SK-N-SH (cell line): ENCODE results near the gene KRTAP3-1. TPM values are rescaled to one million over a fixed set of nuclear protein-coding genes. Genes with fewer than 3 reads are reported as not detected.

ENCODE experiments used
- CTCF ChIA-PET: fragments of 300-600, 350-600 bp; formaldehyde crosslinking; extraction: SDS; loops from one replicate; lab custom pipeline; 2021; lab: Yijun Ruan, JAX
- POLR2A ChIA-PET: fragments of 350-600 bp; sonication (Branson Sonifier 250); formaldehyde crosslinking; extraction: SDS; loops from one replicate; lab custom pipeline; 2020; ENCODE audit warnings: antibody characterized with exemption, inconsistent platforms; lab: Yijun Ruan, JAX
- DNase-seq: peaks from one replicate; pipeline ENCODE4 v3.0.0; 2012
- H2AFZ ChIP-seq: fragments of 200-600 bp; sonication (generic); 2 replicates; pipeline ENCODE4 v1.8.1; 2016; ENCODE audit warnings: antibody characterized with exemption, mild to moderate bottlenecking, low read depth
- H3F3A ChIP-seq: fragments of 200-600 bp; sonication (generic); replicated peaks from 2 replicates; pipeline ENCODE3; 2016; ENCODE audit warnings: antibody characterized with exemption, mild to moderate bottlenecking; ENCODE audit not compliant: insufficient read depth
- H3K27ac ChIP-seq, 2 experiments: fragments of 200-500 bp in 1 of 2; fragments of 200-600 bp in 1 of 2; sonication (Bioruptor generic) in 1 of 2; sonication (generic), shearing (Covaris generic) in 1 of 2; 2 replicates each; pipeline versions ENCODE4 v1.5.1 to v1.6.1; 2014 to 2016; ENCODE audit warnings: low read depth in 2 of 2, inconsistent platforms in 1 of 2, low read length in 1 of 2, mild to moderate bottlenecking in 1 of 2, mixed read lengths in 1 of 2
- H3K27me3 ChIP-seq: fragments of 200-600 bp; sonication (generic), shearing (Covaris generic); 2 replicates; pipeline ENCODE4 v1.6.1; 2016; ENCODE audit warnings: mixed run types; ENCODE audit not compliant: insufficient read depth
- H3K36me3 ChIP-seq, 2 experiments: fragments of 200-500 bp in 1 of 2; fragments of 200-600 bp in 1 of 2; sonication (Bioruptor generic) in 1 of 2; sonication (generic) in 1 of 2; replicated peaks in 1 of 2; 2 replicates each; pipeline versions ENCODE3 to v1.5.1; 2014 to 2016; ENCODE audit warnings: low read length in 1 of 2, mild to moderate bottlenecking in 1 of 2; ENCODE audit not compliant: insufficient read depth in 2 of 2, control insufficient read depth in 1 of 2
- H3K4me1 ChIP-seq, 2 experiments: fragments of 200-500 bp in 1 of 2; fragments of 200-600 bp in 1 of 2; sonication (Bioruptor generic) in 1 of 2; sonication (generic), shearing (Covaris generic) in 1 of 2; 2 replicates each; pipeline versions ENCODE4 v1.5.1 to v1.6.1; 2014 to 2016; ENCODE audit warnings: low read depth in 1 of 2, low read length in 1 of 2, mixed run types in 1 of 2; ENCODE audit not compliant: insufficient read depth in 2 of 2, control insufficient read depth in 1 of 2
- H3K4me2 ChIP-seq: fragments of 200-600 bp; sonication (generic), shearing (Covaris generic); 2 replicates; pipeline ENCODE4 v1.6.1; 2017; ENCODE audit warnings: mixed run types
- H3K4me3 ChIP-seq, 2 experiments: fragments of 200-500 bp in 1 of 2; fragments of 200-600 bp in 1 of 2; sonication (Bioruptor generic) in 1 of 2; sonication (generic), shearing (Covaris generic) in 1 of 2; 2 replicates each; pipeline versions ENCODE4 v1.5.1 to v1.8.1; 2014 to 2016; ENCODE audit warnings: low read depth in 2 of 2, inconsistent platforms in 1 of 2, low read length in 1 of 2, mild to moderate bottlenecking in 1 of 2, mixed read lengths in 1 of 2, moderate library complexity in 1 of 2
- H3K79me2 ChIP-seq: fragments of 200-600 bp; sonication (generic); 2 replicates; pipeline ENCODE4 v1.8.1; 2017; ENCODE audit warnings: mild to moderate bottlenecking; ENCODE audit not compliant: insufficient read depth
- H3K9ac ChIP-seq: fragments of 200-600 bp; sonication (generic); 2 replicates; pipeline ENCODE4 v1.6.1; 2017; ENCODE audit warnings: mixed run types
- H3K9me2 ChIP-seq: fragments of 200-600 bp; sonication (generic); 2 replicates; pipeline ENCODE4 v1.6.1; 2017; ENCODE audit warnings: mixed run types
- H3K9me3 ChIP-seq: fragments of 200-600 bp; sonication (generic); 2 replicates; pipeline ENCODE4 v1.6.1; 2017; ENCODE audit warnings: mixed run types, mild to moderate bottlenecking, moderate library complexity
- H4K20me1 ChIP-seq: fragments of 200-600 bp; sonication (generic); 2 replicates; pipeline ENCODE4 v1.6.1; 2017; ENCODE audit warnings: mild to moderate bottlenecking, mixed run types; ENCODE audit not compliant: insufficient read depth
- CHD2 ChIP-seq: fragments of 150-350 bp; IDR thresholded peaks from 2 replicates; pipeline ENCODE4 v1.6.1; 2018; ENCODE audit warnings: low read length; ENCODE audit not compliant: partially characterized antibody
- EZH2phosphoT487 ChIP-seq: fragments of 200-600 bp; sonication (generic); IDR thresholded peaks from 2 replicates; pipeline ENCODE4 v1.6.1; 2017; ENCODE audit warnings: low read depth, mixed run types, mild to moderate bottlenecking, antibody characterized with exemption, moderate library complexity, borderline replicate concordance
- FOXM1 ChIP-seq: IDR thresholded peaks from 2 replicates; pipeline ENCODE4 v1.4.0; 2012; ENCODE audit warnings: low read depth, mild to moderate bottlenecking
- NFIC ChIP-seq: IDR thresholded peaks from 2 replicates; pipeline ENCODE4 v1.4.0; 2012; ENCODE audit warnings: borderline replicate concordance
- NRF1 ChIP-seq: IDR thresholded peaks from 2 replicates; pipeline ENCODE4 v1.6.1; 2012; ENCODE audit warnings: low read depth, mild to moderate bottlenecking, low read length
- TEAD4 ChIP-seq: IDR thresholded peaks from 2 replicates; pipeline ENCODE4 v1.4.0; 2012; ENCODE audit warnings: mild to moderate bottlenecking, borderline replicate concordance; ENCODE audit not compliant: insufficient read depth
- YY1 ChIP-seq: IDR thresholded peaks from 2 replicates; pipeline ENCODE4 v1.4.0; 2012; ENCODE audit warnings: low read depth, mild to moderate bottlenecking
- WGBS: methylation state at CpG from one replicate; pipeline ENCODE4 v1.1.6; 2017; ENCODE audit warnings: low lambda C conversion rate; 5-methylcytosine and 5-hydroxymethylcytosine counted together
- polyA plus RNA-seq, 3 experiments: library from polyadenylated mRNA; depleted of rRNA; stranded (reverse); fragments of >200 nt; gene quantifications; 2 replicates each; pipeline ENCODE4 v1.2.3, GENCODE V29; 2012
- TF ChIP-seq, protein P1 (sequence below): IDR thresholded peaks from 2 replicates; pipeline ENCODE4 v1.4.0; 2012; ENCODE audit warnings: low read depth, borderline replicate concordance
- TF ChIP-seq, protein P2 (sequence below): fragments of 150-350 bp; IDR thresholded peaks from 2 replicates; pipeline ENCODE4 v1.6.1; 2017; ENCODE audit warnings: antibody characterized with exemption, low read length, low read depth, borderline replicate concordance
- TF ChIP-seq, protein P3 (sequence below): IDR thresholded peaks from 2 replicates; pipeline ENCODE4 v1.4.0; 2012; ENCODE audit warnings: low read depth, borderline replicate concordance
- TF ChIP-seq, protein P4 (sequence below): IDR thresholded peaks from 2 replicates; pipeline ENCODE4 v1.6.1; 2012; ENCODE audit warnings: mild to moderate bottlenecking, low read depth, low read length, moderate library complexity
- TF ChIP-seq, protein P5 (sequence below): IDR thresholded peaks from 2 replicates; pipeline ENCODE4 v1.4.0; 2012; ENCODE audit warnings: low read depth

The KRTAP3-1 gene
- polyA plus RNA-seq, 1 of the 3 experiments (the other 2 are of a cell fraction): not detected

DNA sequence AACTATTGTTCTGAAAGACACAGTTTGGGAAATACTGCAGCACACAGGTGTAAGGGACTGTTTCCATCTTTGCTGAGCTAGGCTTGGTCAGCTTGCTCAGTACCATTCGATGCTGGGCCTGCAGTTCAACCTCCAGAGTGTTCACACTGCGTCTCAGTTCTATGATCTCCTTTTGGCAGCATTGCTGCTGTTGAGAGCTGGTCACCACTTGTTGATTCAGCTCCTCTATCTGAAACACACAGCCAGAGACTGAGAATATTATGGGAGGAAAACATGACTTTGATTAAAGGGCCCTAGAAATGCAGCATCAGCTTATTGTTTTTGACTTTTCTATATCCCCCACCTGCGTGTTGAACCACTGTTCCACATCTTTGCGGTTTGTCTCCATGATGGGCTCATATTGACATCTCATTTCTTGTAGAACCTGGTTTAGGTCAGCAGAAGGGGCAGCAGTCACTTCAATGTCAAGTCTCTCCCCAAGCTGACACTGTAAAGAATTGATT, 46.8 kb downstream of the KRTAP3-1 start:
- WGBS: 9% methylated on average over 4 of the region's 4 CpGs
- no peaks in the 10 kb centered on the region for H3K27me3 ChIP-seq
- H3K9me3 ChIP-seq: no peaks in the 10 kb centered on the region
- no peak overlapping the region for H3K4me2 ChIP-seq
- ChIA-PET CTCF (interaction anchor here (1.3 kb wide), 1 partner anchor 587 kb away, joined by 5 read pairs; no protein-coding TSS in a partner anchor), POLR2A (no interaction called here)
- no peak for TF ChIP-seq CHD2
- TF ChIP-seq EZH2phosphoT487: no peak
- TF ChIP-seq, protein P1, sequence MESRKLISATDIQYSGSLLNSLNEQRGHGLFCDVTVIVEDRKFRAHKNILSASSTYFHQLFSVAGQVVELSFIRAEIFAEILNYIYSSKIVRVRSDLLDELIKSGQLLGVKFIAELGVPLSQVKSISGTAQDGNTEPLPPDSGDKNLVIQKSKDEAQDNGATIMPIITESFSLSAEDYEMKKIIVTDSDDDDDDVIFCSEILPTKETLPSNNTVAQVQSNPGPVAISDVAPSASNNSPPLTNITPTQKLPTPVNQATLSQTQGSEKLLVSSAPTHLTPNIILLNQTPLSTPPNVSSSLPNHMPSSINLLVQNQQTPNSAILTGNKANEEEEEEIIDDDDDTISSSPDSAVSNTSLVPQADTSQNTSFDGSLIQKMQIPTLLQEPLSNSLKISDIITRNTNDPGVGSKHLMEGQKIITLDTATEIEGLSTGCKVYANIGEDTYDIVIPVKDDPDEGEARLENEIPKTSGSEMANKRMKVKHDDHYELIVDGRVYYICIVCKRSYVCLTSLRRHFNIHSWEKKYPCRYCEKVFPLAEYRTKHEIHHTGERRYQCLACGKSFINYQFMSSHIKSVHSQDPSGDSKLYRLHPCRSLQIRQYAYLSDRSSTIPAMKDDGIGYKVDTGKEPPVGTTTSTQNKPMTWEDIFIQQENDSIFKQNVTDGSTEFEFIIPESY: no peak
- TF ChIP-seq, protein P2, sequence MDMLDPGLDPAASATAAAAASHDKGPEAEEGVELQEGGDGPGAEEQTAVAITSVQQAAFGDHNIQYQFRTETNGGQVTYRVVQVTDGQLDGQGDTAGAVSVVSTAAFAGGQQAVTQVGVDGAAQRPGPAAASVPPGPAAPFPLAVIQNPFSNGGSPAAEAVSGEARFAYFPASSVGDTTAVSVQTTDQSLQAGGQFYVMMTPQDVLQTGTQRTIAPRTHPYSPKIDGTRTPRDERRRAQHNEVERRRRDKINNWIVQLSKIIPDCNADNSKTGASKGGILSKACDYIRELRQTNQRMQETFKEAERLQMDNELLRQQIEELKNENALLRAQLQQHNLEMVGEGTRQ: no peak
- TF ChIP-seq, protein P3, sequence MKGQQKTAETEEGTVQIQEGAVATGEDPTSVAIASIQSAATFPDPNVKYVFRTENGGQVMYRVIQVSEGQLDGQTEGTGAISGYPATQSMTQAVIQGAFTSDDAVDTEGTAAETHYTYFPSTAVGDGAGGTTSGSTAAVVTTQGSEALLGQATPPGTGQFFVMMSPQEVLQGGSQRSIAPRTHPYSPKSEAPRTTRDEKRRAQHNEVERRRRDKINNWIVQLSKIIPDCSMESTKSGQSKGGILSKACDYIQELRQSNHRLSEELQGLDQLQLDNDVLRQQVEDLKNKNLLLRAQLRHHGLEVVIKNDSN: no peak
- no peak for TF ChIP-seq FOXM1
- TF ChIP-seq, protein P4, sequence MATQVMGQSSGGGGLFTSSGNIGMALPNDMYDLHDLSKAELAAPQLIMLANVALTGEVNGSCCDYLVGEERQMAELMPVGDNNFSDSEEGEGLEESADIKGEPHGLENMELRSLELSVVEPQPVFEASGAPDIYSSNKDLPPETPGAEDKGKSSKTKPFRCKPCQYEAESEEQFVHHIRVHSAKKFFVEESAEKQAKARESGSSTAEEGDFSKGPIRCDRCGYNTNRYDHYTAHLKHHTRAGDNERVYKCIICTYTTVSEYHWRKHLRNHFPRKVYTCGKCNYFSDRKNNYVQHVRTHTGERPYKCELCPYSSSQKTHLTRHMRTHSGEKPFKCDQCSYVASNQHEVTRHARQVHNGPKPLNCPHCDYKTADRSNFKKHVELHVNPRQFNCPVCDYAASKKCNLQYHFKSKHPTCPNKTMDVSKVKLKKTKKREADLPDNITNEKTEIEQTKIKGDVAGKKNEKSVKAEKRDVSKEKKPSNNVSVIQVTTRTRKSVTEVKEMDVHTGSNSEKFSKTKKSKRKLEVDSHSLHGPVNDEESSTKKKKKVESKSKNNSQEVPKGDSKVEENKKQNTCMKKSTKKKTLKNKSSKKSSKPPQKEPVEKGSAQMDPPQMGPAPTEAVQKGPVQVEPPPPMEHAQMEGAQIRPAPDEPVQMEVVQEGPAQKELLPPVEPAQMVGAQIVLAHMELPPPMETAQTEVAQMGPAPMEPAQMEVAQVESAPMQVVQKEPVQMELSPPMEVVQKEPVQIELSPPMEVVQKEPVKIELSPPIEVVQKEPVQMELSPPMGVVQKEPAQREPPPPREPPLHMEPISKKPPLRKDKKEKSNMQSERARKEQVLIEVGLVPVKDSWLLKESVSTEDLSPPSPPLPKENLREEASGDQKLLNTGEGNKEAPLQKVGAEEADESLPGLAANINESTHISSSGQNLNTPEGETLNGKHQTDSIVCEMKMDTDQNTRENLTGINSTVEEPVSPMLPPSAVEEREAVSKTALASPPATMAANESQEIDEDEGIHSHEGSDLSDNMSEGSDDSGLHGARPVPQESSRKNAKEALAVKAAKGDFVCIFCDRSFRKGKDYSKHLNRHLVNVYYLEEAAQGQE: no peak
- no peak for TF ChIP-seq NFIC
- no peak for TF ChIP-seq TEAD4
- no peak for TF ChIP-seq YY1
- TF ChIP-seq, protein P5, sequence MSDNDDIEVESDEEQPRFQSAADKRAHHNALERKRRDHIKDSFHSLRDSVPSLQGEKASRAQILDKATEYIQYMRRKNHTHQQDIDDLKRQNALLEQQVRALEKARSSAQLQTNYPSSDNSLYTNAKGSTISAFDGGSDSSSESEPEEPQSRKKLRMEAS: no peak
- no peak for TF ChIP-seq NRF1
- no peak overlapping the region for H3K27ac ChIP-seq
- H4K20me1 ChIP-seq: no peaks in the 10 kb centered on the region
- no peaks in the 10 kb centered on the region for H3K9me2 ChIP-seq
- H3K4me3 ChIP-seq: no peak overlapping the region
- H3K4me1 ChIP-seq: peaks cover 0 to 5% of the 10 kb centered on the region in 2 experiments; a peak in 1 of 4 replicates
- H3K36me3 ChIP-seq: no peaks in the 10 kb centered on the region
- no peaks in the 10 kb centered on the region for H3F3A ChIP-seq
- H3K79me2 ChIP-seq: no peaks in the 10 kb centered on the region
- DNase-seq: no peak
- H2AFZ ChIP-seq: no peak overlapping the region
- no peak overlapping the region for H3K9ac ChIP-seq
